HG02970 (cell line): ENCODE measurements around the gene TBL1X.

Experiments
- ATAC-seq: cut with Tn5 transposase; IDR thresholded peaks from one replicate; pipeline ENCODE4 v1.9.1; 2021; ENCODE audit warnings: mild to moderate bottlenecking, moderate library complexity, moderate number of reproducible peaks; ENCODE audit not compliant: unreplicated experiment, low FRiP score

TBL1X gene

GRCh38 chrX:9493936-9494335 lies 29.1 kb downstream of the TBL1X start:
- ATAC-seq: no peak

GRCh38 chrX:9494771-9495170 lies 29.9 kb downstream of the TBL1X start:
- no peak for ATAC-seq

DNA sequence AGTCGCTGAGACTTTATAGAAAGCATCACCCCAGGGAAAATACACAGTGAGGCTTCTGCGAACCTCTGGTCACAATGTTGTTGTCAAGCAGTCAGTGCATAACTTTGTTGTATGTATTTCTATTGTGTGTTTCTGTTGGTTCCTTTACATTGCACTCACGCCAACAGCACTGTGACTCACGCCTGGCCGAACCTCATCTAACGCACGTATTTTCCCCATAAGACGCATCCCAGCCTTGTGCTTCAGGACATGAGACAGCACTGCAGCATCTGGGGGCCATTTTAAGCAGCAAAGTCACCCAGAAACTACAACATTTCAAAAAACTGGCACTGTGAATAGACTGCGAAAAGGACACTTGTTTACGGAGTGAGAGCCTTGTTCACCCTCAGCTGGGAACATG lies 30.6 kb downstream of the TBL1X start:
- no peak for ATAC-seq

DNA sequence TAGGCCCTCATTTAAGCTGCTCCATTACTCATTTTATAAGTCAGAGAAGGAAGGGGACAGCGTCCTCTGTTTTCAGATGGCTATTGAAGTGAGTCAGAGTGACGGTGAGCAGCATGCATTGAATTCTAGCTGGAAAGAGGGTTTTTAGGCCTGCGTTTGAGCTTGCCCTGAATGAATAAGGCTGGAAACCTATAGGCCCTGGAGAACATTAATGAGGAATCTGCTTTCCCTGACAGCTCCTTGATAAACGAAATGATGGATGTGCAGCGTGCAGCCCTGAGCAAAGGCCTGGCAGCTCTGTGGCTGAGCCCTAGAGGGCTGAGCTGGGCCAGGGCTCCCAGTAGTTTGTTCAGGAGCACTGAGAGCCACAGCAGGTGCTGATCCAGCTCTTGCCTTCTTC lies 33.4 kb downstream of the TBL1X start:
- ATAC-seq: no peak

GRCh38 chrX:9500584-9500983 lies 35.7 kb downstream of the TBL1X start:
- no peak for ATAC-seq

DNA sequence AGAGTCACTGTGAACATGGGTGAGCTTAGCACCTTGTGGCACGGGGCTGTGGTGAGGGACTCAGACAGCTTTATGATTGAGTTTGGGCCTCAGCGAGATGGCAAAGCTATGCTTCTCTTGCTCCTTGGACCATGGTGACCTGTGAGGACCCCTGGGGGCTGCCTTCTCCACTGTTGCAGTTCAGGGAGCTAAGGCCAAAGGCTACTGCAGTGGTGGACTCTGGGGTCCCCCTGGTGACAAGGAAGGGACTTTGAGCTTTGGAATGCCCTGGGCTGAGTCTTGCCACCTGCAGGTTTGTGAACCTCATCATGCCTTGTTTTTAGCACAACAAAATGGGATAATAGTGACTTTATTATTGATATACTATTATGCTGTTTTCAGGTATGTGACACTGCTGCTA lies 36.5 kb downstream of the TBL1X start:
- ATAC-seq: no peak

DNA sequence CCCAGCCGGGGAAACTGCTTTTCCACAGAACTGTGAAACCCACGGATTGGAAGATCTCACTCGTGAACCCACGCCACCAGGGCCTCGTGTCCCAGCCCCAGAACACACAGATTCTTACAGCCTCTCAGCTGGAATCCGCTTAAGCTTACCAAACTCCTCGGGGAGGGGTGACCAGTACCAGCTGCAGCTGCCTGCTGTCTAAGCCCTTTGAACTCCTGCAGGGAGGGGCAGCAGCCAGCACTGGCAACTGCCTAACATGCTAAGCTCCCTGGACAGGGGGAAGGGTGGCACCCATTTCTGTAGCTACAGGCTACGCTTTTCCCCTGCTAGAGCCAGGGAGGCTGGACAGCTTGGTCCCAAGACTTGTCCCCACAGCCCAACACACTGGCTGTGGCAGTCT lies 38.4 kb downstream of the TBL1X start:
- no peak for ATAC-seq

DNA sequence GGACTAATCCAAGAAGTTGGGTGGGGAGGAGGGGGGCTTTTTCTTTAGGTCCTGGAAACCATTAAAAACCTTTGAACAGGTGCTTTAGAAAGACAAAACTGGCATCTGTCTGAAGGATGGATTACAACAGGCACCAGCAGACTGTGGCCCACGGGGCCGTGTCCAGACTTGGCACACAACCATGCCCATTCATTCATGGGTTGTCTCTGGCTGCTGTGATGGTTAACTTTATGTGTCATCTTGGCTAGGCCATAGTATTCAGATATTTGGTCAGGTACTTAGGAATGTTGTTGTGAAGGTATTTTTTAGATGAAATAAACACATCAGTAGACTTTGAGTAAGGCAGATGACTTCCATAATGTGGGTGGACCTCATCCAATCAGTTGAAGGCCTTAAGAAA lies 45.5 kb downstream of the TBL1X start:
- no peak for ATAC-seq

DNA sequence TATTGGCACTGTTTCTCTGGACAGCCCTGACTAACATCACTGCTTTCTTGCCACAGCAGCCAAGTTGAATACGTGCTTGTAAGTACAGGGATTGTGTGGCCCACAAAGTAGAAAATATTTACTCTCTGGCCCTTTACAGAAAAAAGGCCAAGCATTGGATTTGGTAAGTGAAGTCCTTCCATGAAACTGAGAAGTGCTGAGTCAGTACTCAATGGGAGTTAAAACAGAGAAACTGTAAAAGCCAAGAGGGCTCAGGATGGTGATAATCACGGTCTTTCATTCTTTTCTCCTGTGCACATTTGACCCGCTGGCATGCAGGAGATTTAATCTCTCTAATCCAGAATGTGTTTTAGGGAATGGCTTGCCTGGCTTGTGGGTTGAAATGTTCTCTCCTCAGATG lies 46.1 kb downstream of the TBL1X start:
- ATAC-seq: no peak

DNA sequence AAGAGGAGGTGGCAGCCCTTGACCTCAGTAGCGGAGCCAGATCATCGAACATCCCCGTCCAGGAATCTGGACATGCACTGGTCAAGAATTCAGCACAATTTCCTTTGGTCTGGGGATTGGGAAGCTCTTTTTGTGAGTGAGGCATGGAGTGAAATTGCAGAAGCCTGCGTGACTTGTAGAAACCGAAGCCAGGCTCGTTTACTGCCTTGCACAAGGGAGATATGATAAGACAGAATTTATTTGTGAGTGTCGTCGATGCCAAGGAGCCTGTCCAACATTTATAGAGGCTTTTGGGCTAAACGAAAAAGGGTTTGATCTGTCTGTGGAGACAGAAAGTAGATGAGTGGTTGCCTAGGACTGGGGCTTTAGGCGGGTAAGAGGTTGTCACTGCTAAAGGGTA lies 50.6 kb downstream of the TBL1X start:
- no peak for ATAC-seq

DNA sequence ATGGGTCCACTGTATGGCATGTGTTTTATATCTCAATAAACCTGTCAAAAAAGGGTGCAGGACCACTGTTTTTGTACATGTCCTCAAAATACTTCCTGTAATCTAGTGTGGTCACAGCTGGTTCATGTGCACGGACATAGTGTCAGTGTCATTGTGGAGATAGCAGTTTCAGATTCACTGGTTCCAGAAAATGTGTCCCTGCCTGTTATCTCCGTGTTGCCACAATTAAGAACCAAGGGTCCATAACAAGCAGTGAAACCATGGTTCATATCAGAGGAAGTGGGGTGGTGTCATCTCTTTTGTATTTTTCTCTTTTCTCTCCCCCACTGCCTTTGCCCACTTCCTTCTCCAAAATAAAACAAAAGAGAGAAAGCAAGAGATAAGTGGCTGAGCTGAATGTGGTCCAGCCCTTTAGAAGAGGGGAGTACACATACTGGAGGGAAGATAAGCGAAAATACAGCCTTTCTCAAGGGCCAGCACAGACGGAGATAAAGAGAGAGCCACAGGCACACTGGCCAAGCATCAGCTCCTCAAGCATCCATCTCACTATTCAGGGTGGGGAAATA lies 51.2 kb downstream of the TBL1X start:
- no peak for ATAC-seq

- no peak for ATAC-seq
Measured at GRCh38 chrX:9516635-9517034, 51.8 kb downstream of the TBL1X start.

DNA sequence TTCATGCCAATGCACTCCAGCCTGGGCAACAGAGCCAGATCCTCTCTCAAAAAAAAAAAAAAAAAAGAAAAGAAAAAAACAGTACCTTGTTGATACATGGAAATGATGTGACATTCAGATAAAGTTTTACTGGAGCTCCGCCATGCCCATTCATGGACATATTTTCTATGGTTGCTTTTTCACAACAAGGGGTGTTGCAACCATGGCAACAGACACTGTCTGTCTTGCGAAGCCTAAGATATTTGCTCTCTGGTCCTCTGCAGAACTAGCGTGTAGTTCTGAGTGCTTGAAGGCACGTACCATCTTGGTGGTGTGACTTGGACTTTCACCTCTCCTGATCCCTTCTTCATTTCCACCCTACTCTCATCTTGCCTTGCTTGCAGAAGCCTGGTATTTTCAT lies 53.2 kb downstream of the TBL1X start:
- ATAC-seq: no peak

- ATAC-seq: no peak
Measured at GRCh38 chrX:9518889-9519288, 54.0 kb downstream of the TBL1X start.

GRCh38 chrX:9519546-9520216 lies 54.8 kb downstream of the TBL1X start:
- no peak for ATAC-seq

DNA sequence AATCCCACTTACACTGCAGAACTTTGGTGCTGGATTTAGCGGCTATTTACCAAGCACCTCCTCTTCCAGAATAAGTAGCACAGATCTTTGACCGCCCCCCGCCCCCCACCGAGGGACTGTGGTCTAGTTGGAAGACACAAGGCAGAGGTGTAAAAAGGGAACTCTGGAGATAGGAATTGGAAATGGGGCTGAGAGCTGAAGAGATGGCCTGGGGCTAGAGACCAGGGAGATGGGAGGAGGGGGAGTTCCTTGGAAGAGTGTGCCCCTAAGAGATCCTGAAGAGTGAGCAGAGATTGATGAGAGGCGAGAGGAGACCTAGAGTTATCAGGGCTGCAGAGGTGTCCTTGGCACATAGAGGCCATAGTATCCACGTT lies 55.3 kb downstream of the TBL1X start:
- no peak for ATAC-seq

- no peak for ATAC-seq
Measured at GRCh38 chrX:9522378-9523155, 57.7 kb downstream of the TBL1X start.

DNA sequence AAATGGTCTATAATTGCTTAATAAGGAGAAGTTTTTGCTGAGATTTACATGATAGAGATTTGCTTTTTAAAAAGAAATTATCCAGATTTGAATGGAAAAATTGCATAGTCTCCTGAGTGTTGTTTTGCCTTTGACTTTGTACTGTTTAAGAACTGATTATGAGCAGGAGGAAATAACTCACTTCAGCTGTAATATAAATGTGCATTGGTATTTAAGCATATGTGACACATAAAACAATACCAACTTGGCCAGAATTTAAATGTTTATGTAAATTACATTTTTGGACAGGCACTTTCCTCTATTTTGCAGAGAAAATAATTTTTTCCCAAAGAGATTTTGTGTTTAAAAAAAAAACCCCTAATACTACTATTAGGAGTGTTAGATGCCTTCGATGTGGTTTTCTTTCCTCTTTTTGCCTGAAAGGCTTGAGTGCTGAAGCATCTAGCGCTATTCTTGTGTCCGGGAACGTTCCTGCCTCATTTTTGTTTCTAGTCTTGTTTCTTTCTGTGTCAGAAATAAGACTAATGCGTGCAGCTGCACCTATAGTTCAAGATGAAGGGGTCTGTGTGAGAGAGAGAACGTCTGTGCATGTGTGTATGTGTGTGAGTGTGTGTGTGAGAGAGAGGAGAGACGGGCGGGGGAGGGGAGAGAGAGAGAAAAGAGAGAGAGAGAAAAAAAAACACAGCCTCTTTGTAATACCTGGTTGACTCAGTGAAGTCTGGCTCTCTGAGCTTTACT lies 60.8 kb downstream of the TBL1X start:
- no peak for ATAC-seq

DNA sequence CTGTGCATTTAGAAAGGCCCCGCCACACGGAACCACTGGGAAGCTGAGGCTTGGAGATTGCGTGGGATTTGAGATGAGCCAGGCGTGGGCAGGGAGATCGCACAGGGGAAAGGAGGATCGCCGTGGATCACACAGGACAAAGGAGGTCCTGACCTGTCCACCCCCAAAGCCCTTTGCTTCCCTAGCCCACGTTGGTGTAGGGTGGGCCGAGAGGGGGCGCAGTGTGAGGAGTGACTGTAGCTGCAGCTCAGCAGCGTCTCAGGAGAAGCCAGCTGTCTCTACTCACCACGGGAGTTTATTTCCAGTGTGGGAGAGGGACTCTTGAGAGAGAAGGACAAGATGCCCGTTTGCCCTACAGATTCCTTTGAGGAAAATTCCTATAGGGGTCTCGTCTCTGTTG lies 62.1 kb downstream of the TBL1X start:
- ATAC-seq: no peak

- no peak for ATAC-seq
Measured at GRCh38 chrX:9528498-9528897, 63.6 kb downstream of the TBL1X start.

GRCh38 chrX:9529223-9529622 lies 64.4 kb downstream of the TBL1X start:
- ATAC-seq: no peak
